HG02763 (cell line): ENCODE data around the gene C1orf159.
"Not testable (repeated sequence)": the region's sequence is repeated elsewhere in the genome, so short reads cannot be mapped to it uniquely, and the experiment has no call there.

Source experiments
- ATAC-seq: cut with Tn5 transposase; IDR thresholded peaks from one replicate; pipeline ENCODE4 v1.9.1; 2021; ENCODE audit warnings: mild to moderate bottlenecking, moderate library complexity; ENCODE audit not compliant: unreplicated experiment

Gene C1orf159

GRCh38 chr1:1150100-1150499, 34.2 kb upstream of the C1orf159 start:
- no peak for ATAC-seq

- no peak for ATAC-seq
Measured at GRCh38 chr1:1149416-1149815, 33.5 kb upstream of the C1orf159 start.

- no peak for ATAC-seq
Measured at GRCh38 chr1:1148569-1148968, 32.7 kb upstream of the C1orf159 start.

GRCh38 chr1:1148061-1148460, 32.2 kb upstream of the C1orf159 start:
- no peak for ATAC-seq

- no peak for ATAC-seq
Measured at GRCh38 chr1:1146596-1146995, 30.7 kb upstream of the C1orf159 start.

- no peak for ATAC-seq
Measured at GRCh38 chr1:1146026-1146425, 30.1 kb upstream of the C1orf159 start.

- no peak for ATAC-seq
Measured at GRCh38 chr1:1145547-1145914, 29.6 kb upstream of the C1orf159 start.

- ATAC-seq: no peak
Measured at GRCh38 chr1:1144843-1145546, 29.1 kb upstream of the C1orf159 start.

GRCh38 chr1:1144122-1144842, 28.4 kb upstream of the C1orf159 start:
- ATAC-seq: no peak

GRCh38 chr1:1143636-1144035, 27.7 kb upstream of the C1orf159 start:
- ATAC-seq: no peak

- no peak for ATAC-seq
Measured at GRCh38 chr1:1142844-1143243, 27.0 kb upstream of the C1orf159 start.

- ATAC-seq: not testable (repeated sequence)
Measured at GRCh38 chr1:1142352-1142751, 26.5 kb upstream of the C1orf159 start.

GRCh38 chr1:1141911-1142250, 26.0 kb upstream of the C1orf159 start:
- ATAC-seq: no peak

- no peak for ATAC-seq
Measured at GRCh38 chr1:1141244-1141910, 25.5 kb upstream of the C1orf159 start.

- no peak for ATAC-seq
Measured at GRCh38 chr1:1140673-1141072, 24.8 kb upstream of the C1orf159 start.

GRCh38 chr1:1137256-1138045, 21.6 kb upstream of the C1orf159 start:
- no peak for ATAC-seq

- ATAC-seq: no peak
Measured at GRCh38 chr1:1136547-1137230, 20.8 kb upstream of the C1orf159 start.

GRCh38 chr1:1135339-1136136, 19.6 kb upstream of the C1orf159 start:
- no peak for ATAC-seq

- no peak for ATAC-seq
Measured at GRCh38 chr1:1134300-1134970, 18.5 kb upstream of the C1orf159 start.
